Endothelial cell of umbilical vein (primary cell): ENCODE results near the gene NBEAL1. TPM values are rescaled to one million over a fixed set of nuclear protein-coding genes. Genes with fewer than 3 reads are reported as not detected.

Experiments
- BruUV-seq: library from RNA; stranded (reverse); fragments of 400-500 nt; replicated peaks from 2 replicates; lab custom pipeline; 2021; lab: Mats Ljungman, UMichigan
- CTCF ChIA-PET: fragments of 300-600, 350-600 bp; sonication (Branson Sonifier 250); formaldehyde crosslinking; loops from one replicate; lab custom pipeline; 2021; ENCODE audit warnings: antibody characterized with exemption, inconsistent platforms; lab: Charles Lee
- POLR2A ChIA-PET: fragments of 300-600, 350-600 bp; sonication (Branson Sonifier 250); formaldehyde crosslinking; loops from one replicate; lab custom pipeline; 2021; ENCODE audit warnings: antibody characterized with exemption, inconsistent platforms; lab: Charles Lee
- DNase-seq: peaks from one replicate; pipeline ENCODE4 v3.0.0-alpha.2; 2011; ENCODE audit warnings: low read depth, low spot score
- FAIRE-seq: peaks from 2 replicates; lab custom pipeline; 2011; peaks lifted over from hg19 to GRCh38; lab: Jason Lieb, UNC
- H2AFZ ChIP-seq: 2 replicates; pipeline ENCODE4 v1.6.0; 2012; ENCODE audit warnings: low read depth, low read length, control low read depth, inconsistent platforms
- H3K27ac ChIP-seq: 2 replicates; pipeline ENCODE4 v1.5.1; 2011; ENCODE audit warnings: low read depth, mild to moderate bottlenecking, control low read depth, low read length, moderate library complexity; ENCODE audit not compliant: insufficient read depth
- H3K27me3 ChIP-seq, 2 experiments: 2 replicates each; pipeline versions ENCODE4 v1.6.0 to v1.6.1; 2011; ENCODE audit warnings: low read length in 2 of 2, mixed read lengths in 1 of 2; ENCODE audit not compliant: control insufficient read depth in 2 of 2, insufficient read depth in 2 of 2
- H3K36me3 ChIP-seq, 2 experiments: 2 replicates in 1 of 2; 3 replicates in 1 of 2; pipeline ENCODE4 v1.5.1; 2011; ENCODE audit warnings: low read length in 2 of 2, mild to moderate bottlenecking in 1 of 2, moderate library complexity in 1 of 2; ENCODE audit not compliant: control insufficient read depth in 2 of 2, insufficient read depth in 2 of 2; ENCODE audit errors: extremely low read depth in 1 of 2
- H3K4me1 ChIP-seq: 3 replicates; pipeline ENCODE4 v1.5.1; 2011; ENCODE audit warnings: mild to moderate bottlenecking, low read length; ENCODE audit not compliant: control insufficient read depth, insufficient read depth; ENCODE audit errors: extremely low read depth
- H3K4me2 ChIP-seq: 2 replicates; pipeline ENCODE4 v1.6.1; 2011; ENCODE audit warnings: low read length, control low read depth, mixed read lengths; ENCODE audit not compliant: insufficient read depth
- H3K4me3 ChIP-seq, 3 experiments: fragments of 200-600 bp in 1 of 3; sonication (generic), shearing (Covaris generic) in 1 of 3; replicated peaks in 1 of 3; 2 replicates each; pipeline ENCODE4 v1.5.1; 2011 to 2016; ENCODE audit warnings: control low read depth in 3 of 3, low read length in 3 of 3, mild to moderate bottlenecking in 2 of 3, inconsistent platforms in 1 of 3, low read depth in 1 of 3, moderate library complexity in 1 of 3; ENCODE audit not compliant: insufficient read depth in 1 of 3
- H3K79me2 ChIP-seq: 2 replicates; pipeline ENCODE4 v1.6.0; 2012; ENCODE audit warnings: low read length, inconsistent platforms; ENCODE audit not compliant: control insufficient read depth, insufficient read depth
- H3K9ac ChIP-seq: replicated peaks from 2 replicates; pipeline ENCODE3; 2011; ENCODE audit warnings: low read length, control low read depth; ENCODE audit not compliant: insufficient read depth; ENCODE audit errors: extremely low read depth
- H3K9me1 ChIP-seq: replicated peaks from 3 replicates; pipeline ENCODE4 v1.6.0; 2011; ENCODE audit warnings: mild to moderate bottlenecking, low read length; ENCODE audit not compliant: control insufficient read depth, insufficient read depth; ENCODE audit errors: extremely low read depth
- H3K9me3 ChIP-seq: replicated peaks from 2 replicates; pipeline ENCODE4 v1.5.1; 2012; ENCODE audit warnings: low read length, inconsistent platforms; ENCODE audit not compliant: control insufficient read depth, insufficient read depth
- H4K20me1 ChIP-seq: replicated peaks from 2 replicates; pipeline ENCODE3; 2011; ENCODE audit warnings: mild to moderate bottlenecking, low read length; ENCODE audit not compliant: control insufficient read depth, insufficient read depth; ENCODE audit errors: extremely low read depth
- EZH2 ChIP-seq: IDR thresholded peaks from 2 replicates; pipeline ENCODE4 v1.6.1; 2012; ENCODE audit warnings: borderline replicate concordance, low read depth, mild to moderate bottlenecking, moderate library complexity, low read length, inconsistent platforms; ENCODE audit not compliant: severe bottlenecking
- FOS ChIP-seq: IDR thresholded peaks from 2 replicates; pipeline ENCODE4 v1.6.1; 2011; ENCODE audit warnings: mild to moderate bottlenecking, low read length, moderate library complexity, borderline replicate concordance; ENCODE audit not compliant: insufficient read depth
- GATA2 ChIP-seq: IDR thresholded peaks from 2 replicates; pipeline ENCODE4 v1.7.0; 2011; ENCODE audit warnings: low read depth, mild to moderate bottlenecking, moderate library complexity, mixed read lengths, low read length; ENCODE audit not compliant: insufficient read length, insufficient read depth
- JUN ChIP-seq: IDR thresholded peaks from 2 replicates; pipeline ENCODE4 v1.6.1; 2011; ENCODE audit warnings: borderline replicate concordance, low read depth; ENCODE audit not compliant: insufficient read length, insufficient read depth
- MAX ChIP-seq: IDR thresholded peaks from 2 replicates; pipeline ENCODE4 v1.6.1; 2011; ENCODE audit not compliant: insufficient read depth, insufficient read length
- MYC ChIP-seq: IDR thresholded peaks from one replicate; pipeline ENCODE4 v1.6.1; 2011; ENCODE audit warnings: mild to moderate bottlenecking, low read depth, low read length
- POLR2A ChIP-seq: IDR thresholded peaks from 2 replicates; pipeline ENCODE4 v1.6.1; 2012; ENCODE audit warnings: low read depth, mild to moderate bottlenecking, control low read depth, low read length
- POLR2AphosphoS5 ChIP-seq: IDR thresholded peaks from 2 replicates; pipeline ENCODE4 v1.6.1; 2012; ENCODE audit warnings: low read depth, mild to moderate bottlenecking, control low read depth, low read length, moderate library complexity; ENCODE audit not compliant: insufficient read depth
- dilution Hi-C: fragments of 300-500 bp; cut with MboI; formaldehyde crosslinking; loops from one replicate; pipeline ENCODE4 v1.15.0; 2019; ENCODE audit warnings: low sequenced_read_pairs; ENCODE audit not compliant: extremely low pct_ligation_motif_present
- intact Hi-C: fragments of 100-400 bp; cut with micrococcal nuclease; formaldehyde crosslinking; loops from one replicate; pipeline ENCODE4 v1.10.0; 2022
- polyA plus RNA-seq, 4 experiments: library from polyadenylated mRNA; depleted of rRNA in 3 of 4; stranded (reverse) in 3 of 4; unstranded in 1 of 4; fragments of >200 nt; gene quantifications; 2 replicates each; pipeline versions ENCODE4 v1.2.1 to v1.2.3, GENCODE V29; 2011 to 2012; ENCODE audit warnings: missing spikeins in 1 of 4
- total RNA-seq: library from RNA; stranded (reverse); gene quantifications from 2 replicates; pipeline ENCODE4 v1.2.3, GENCODE V29; 2021
- TF ChIP-seq, protein P1 (sequence below), 2 donors: IDR thresholded peaks; 1 replicate in 1 of 2; 2 replicates in 1 of 2; pipeline ENCODE4 v1.5.1; 2011; ENCODE audit warnings: low read length in 2 of 2, mild to moderate bottlenecking in 2 of 2, moderate library complexity in 2 of 2, control low read depth in 1 of 2, inconsistent platforms in 1 of 2, low read depth in 1 of 2; ENCODE audit not compliant: insufficient read depth in 1 of 2; ENCODE audit errors: extremely low read depth in 1 of 2

NBEAL1 gene
- total and polyA plus RNA-seq, 2 donors (not counting 3 experiments of a cell fraction or from before 2014, with no cell fraction given) = 2.1 to 23.3 TPM

GRCh38 chr2:203238292-203238703 lies 223.6 kb downstream of the NBEAL1 start:
- Histone ChIP-seq H3K9me1 (no peaks in the 10 kb centered on the region), H3K9me3 (no peaks in the 10 kb centered on the region), H3K4me2 (peak overlapping the region; percentile 73), H3K9ac (peak overlapping the region; percentile 97), H3K4me3 (peak overlapping the region; percentile 49 to 95 (median 66)), H3K27ac (peak overlapping the region; percentile 94), H3K4me1 (peaks cover 5% of the 10 kb centered on the region), H2AFZ (peak overlapping the region; percentile 92), H3K79me2 (peaks cover 32% of the 10 kb centered on the region), H4K20me1 (no peaks in the 10 kb centered on the region), H3K36me3 (no peaks in the 10 kb centered on the region), H3K27me3 (no peaks in the 10 kb centered on the region)
- CTCF ChIA-PET = interaction anchor here (0.8 to 3.0 kb wide), 7 partner anchors 10 to 577 kb away, joined by 3 to 21 read pairs (median 5); no protein-coding TSS in a partner anchor
- TF ChIP-seq FOS (no peak), POLR2A (no peak), MAX (no peak), JUN (no peak), MYC (no peak), POLR2AphosphoS5 (no peak), EZH2 (no peak), GATA2 (no peak)
- TF ChIP-seq, protein P1, sequence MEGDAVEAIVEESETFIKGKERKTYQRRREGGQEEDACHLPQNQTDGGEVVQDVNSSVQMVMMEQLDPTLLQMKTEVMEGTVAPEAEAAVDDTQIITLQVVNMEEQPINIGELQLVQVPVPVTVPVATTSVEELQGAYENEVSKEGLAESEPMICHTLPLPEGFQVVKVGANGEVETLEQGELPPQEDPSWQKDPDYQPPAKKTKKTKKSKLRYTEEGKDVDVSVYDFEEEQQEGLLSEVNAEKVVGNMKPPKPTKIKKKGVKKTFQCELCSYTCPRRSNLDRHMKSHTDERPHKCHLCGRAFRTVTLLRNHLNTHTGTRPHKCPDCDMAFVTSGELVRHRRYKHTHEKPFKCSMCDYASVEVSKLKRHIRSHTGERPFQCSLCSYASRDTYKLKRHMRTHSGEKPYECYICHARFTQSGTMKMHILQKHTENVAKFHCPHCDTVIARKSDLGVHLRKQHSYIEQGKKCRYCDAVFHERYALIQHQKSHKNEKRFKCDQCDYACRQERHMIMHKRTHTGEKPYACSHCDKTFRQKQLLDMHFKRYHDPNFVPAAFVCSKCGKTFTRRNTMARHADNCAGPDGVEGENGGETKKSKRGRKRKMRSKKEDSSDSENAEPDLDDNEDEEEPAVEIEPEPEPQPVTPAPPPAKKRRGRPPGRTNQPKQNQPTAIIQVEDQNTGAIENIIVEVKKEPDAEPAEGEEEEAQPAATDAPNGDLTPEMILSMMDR (IDR thresholded peaks at IDR 0.05; ENCODE audit: extremely low read depth in 1 of 2, insufficient read depth in 1 of 2, low read depth in 1 of 2, low read length in 2 of 2) = no peak
- DNase-seq = no peak
- intact Hi-C loops (loop anchor here (1.0 to 5.0 kb wide), 4 partner anchors 223 to 666 kb away; partner anchors contain the start of genes CARF, NBEAL1 and RAPH1), dilution Hi-C loops (no loop called here)
- POLR2A ChIA-PET = interaction anchor here (0.6 to 1.3 kb wide), 3 partner anchors 10 to 209 kb away, joined by 3 to 5 read pairs (median 4); no protein-coding TSS in a partner anchor
- FAIRE-seq = no peak
- BruUV-seq = no TSS peak
